Measurements from ENCODE around the gene VEPH1. TPM values are rescaled to one million over a fixed set of nuclear protein-coding genes. Genes with fewer than 3 reads are reported as not detected.
A peak's percentile ranks its signal among the peaks of the same experiment; 100 is the strongest.
"Not testable (repeated sequence)": the region's sequence is repeated elsewhere in the genome, so short reads cannot be mapped to it uniquely, and the experiment has no call there.

Gene VEPH1
- total RNA-seq, 1 experiment from 2014 or later = 27.3 TPM

DNA sequence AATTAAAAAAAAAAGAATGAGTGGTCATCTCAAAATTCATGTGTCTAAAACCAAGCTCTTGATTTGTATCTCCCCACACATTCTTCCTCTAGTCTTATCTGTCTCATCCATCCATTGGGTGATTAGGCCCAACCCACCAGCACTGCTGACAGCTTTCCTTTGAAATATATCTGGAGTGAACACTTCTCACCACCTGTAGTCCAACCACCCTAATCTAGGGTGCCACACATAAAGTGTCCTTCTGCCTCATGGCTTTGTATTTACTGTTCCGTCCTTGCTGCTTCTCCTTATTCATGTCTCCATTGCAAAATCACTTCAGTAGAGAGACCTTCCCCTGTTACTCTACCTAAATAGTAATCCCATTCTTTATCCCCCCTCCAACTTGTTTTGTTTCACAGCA, 149.0 kb downstream of the VEPH1 start:
- Histone ChIP-seq H3K9ac (ENCODE audit: low read length) (no peak overlapping the region), H3K9me2 (replicated peaks; ENCODE audit: low read length) (no peaks in the 10 kb centered on the region), H3K4me2 (ENCODE audit: low read length) (no peak overlapping the region), H3K36me3 (ENCODE audit: low read depth, low read length) (no peaks in the 10 kb centered on the region), H3K4me1 (ENCODE audit: insufficient read depth, low read length) (peaks cover 6% of the 10 kb centered on the region), H3K4me3 (ENCODE audit: low read length) (no peak overlapping the region), H3K9me3 (ENCODE audit: low read length) (no peaks in the 10 kb centered on the region), H3K27me3 (ENCODE audit: low read length) (no peaks in the 10 kb centered on the region), H3F3A (ENCODE audit: low read length, unreplicated experiment) (no peaks in the 10 kb centered on the region), H4K20me1 (ENCODE audit: low read length) (no peaks in the 10 kb centered on the region), H3K27ac (ENCODE audit: low read length) (no peak overlapping the region), H3K79me2 (ENCODE audit: low read length) (no peaks in the 10 kb centered on the region), H2AFZ (ENCODE audit: low read length) (no peak overlapping the region)
- ATAC-seq (no peak), DNase-seq (no peak)
- POLR2A ChIA-PET (ENCODE audit: unreplicated experiment) = interaction anchor here (0.6 kb wide), 1 partner anchor 9 kb away, joined by 4 read pairs; no protein-coding TSS in a partner anchor
- no TSS peak for BruUV-seq (replicated peaks)
- intact Hi-C loops (cut with micrococcal nuclease) = loop anchor here (5.0 kb wide), 3 partner anchors 82 to 152 kb away; partner anchors contain the start of gene PTX3
- TF ChIP-seq EZH2phosphoT487 (IDR thresholded peaks at IDR 0.05; ENCODE audit: borderline replicate concordance, low read length) (no peak), EZH2 (IDR thresholded peaks at IDR 0.05; ENCODE audit: low read length, unreplicated experiment) (no peak)
- TF ChIP-seq, protein P1, sequence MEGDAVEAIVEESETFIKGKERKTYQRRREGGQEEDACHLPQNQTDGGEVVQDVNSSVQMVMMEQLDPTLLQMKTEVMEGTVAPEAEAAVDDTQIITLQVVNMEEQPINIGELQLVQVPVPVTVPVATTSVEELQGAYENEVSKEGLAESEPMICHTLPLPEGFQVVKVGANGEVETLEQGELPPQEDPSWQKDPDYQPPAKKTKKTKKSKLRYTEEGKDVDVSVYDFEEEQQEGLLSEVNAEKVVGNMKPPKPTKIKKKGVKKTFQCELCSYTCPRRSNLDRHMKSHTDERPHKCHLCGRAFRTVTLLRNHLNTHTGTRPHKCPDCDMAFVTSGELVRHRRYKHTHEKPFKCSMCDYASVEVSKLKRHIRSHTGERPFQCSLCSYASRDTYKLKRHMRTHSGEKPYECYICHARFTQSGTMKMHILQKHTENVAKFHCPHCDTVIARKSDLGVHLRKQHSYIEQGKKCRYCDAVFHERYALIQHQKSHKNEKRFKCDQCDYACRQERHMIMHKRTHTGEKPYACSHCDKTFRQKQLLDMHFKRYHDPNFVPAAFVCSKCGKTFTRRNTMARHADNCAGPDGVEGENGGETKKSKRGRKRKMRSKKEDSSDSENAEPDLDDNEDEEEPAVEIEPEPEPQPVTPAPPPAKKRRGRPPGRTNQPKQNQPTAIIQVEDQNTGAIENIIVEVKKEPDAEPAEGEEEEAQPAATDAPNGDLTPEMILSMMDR (conservative IDR thresholded peaks at IDR 0.05; ENCODE audit: low read depth, low read length) = no peak
- CTCF ChIA-PET = no interaction called here

DNA sequence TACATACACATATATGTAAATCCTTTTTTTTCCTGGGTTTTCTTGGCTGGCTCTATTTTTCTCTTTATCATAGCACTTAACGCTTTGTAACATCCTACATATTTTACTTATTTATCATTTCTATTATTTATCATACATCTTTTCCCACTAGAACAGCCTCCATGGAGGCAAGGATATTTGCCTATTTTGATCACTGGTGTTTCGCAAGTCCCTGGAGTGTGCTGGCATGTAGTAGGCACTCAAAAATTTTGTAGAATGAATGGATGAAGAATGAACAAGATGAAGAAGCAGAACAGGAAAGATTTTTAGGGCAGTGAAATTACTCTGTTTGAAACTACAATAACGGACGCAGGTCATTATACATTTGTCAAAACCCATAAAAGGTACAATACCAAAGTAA, 149.6 kb downstream of the VEPH1 start:
- peaks cover under 1% of the 10 kb centered on the region; the same call in 1 of the 2 replicates for H3K4me1 ChIP-seq (ENCODE audit: insufficient read depth, low read length)
- no peaks in the 10 kb centered on the region for H4K20me1 ChIP-seq (ENCODE audit: low read length)
- H3K27me3 ChIP-seq (ENCODE audit: low read length) = no peaks in the 10 kb centered on the region
- no peak for TF ChIP-seq EZH2phosphoT487 (IDR thresholded peaks at IDR 0.05; ENCODE audit: borderline replicate concordance, low read length)
- H3K9me3 ChIP-seq (ENCODE audit: low read length) = no peaks in the 10 kb centered on the region
- intact Hi-C loops (cut with micrococcal nuclease) = loop anchor here (5.0 kb wide), 3 partner anchors 81 to 151 kb away; partner anchors contain the start of gene PTX3
- POLR2A ChIA-PET (ENCODE audit: unreplicated experiment) = interaction anchor here (0.6 kb wide), 1 partner anchor 10 kb away, joined by 4 read pairs; no protein-coding TSS in a partner anchor
- ATAC-seq = no peak
- CTCF ChIA-PET = no interaction called here
- BruUV-seq (replicated peaks) = no TSS peak
- H3K4me3 ChIP-seq (ENCODE audit: low read length) = no peak overlapping the region
- no peak overlapping the region for H2AFZ ChIP-seq (ENCODE audit: low read length)
- H3K9ac ChIP-seq (ENCODE audit: low read length) = no peak overlapping the region
- H3K9me2 ChIP-seq (replicated peaks; ENCODE audit: low read length) = no peaks in the 10 kb centered on the region
- DNase-seq = no peak
- no peaks in the 10 kb centered on the region for H3K36me3 ChIP-seq (ENCODE audit: low read depth, low read length)
- no peak overlapping the region for H3K27ac ChIP-seq (ENCODE audit: low read length)
- H3F3A ChIP-seq (ENCODE audit: low read length, unreplicated experiment) = no peaks in the 10 kb centered on the region
- no peak overlapping the region for H3K4me2 ChIP-seq (ENCODE audit: low read length)
- H3K79me2 ChIP-seq (ENCODE audit: low read length) = no peaks in the 10 kb centered on the region

DNA sequence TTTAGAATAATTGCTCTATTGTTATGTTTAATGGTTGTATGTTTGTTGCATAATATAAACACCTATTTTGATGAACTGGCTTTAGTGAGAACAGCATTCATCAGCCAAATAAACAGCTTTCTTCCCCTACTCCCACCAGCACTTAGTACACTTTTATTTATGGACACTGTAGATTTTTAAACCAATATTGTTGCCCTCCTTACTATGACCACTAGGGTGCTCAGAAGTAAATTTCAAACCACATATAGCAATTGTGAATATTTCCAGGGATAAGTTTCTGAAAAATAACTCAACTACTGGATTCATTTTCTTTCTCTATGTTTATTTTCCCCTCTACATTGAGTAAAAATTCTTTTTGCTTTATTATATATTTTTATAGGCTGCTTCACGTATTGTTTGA, 151.2 kb downstream of the VEPH1 start:
- Histone ChIP-seq H3K79me2 (ENCODE audit: low read length) (no peaks in the 10 kb centered on the region), H2AFZ (ENCODE audit: low read length) (no peak overlapping the region), H3K4me1 (ENCODE audit: insufficient read depth, low read length) (no peaks in the 10 kb centered on the region), H3K36me3 (ENCODE audit: low read depth, low read length) (no peaks in the 10 kb centered on the region), H3F3A (ENCODE audit: low read length, unreplicated experiment) (no peaks in the 10 kb centered on the region), H3K9me3 (ENCODE audit: low read length) (no peaks in the 10 kb centered on the region), H3K27me3 (ENCODE audit: low read length) (no peaks in the 10 kb centered on the region), H3K27ac (ENCODE audit: low read length) (no peak overlapping the region), H4K20me1 (ENCODE audit: low read length) (no peaks in the 10 kb centered on the region), H3K4me2 (ENCODE audit: low read length) (no peak overlapping the region), H3K4me3 (ENCODE audit: low read length) (no peak overlapping the region), H3K9ac (ENCODE audit: low read length) (no peak overlapping the region), H3K9me2 (replicated peaks; ENCODE audit: low read length) (no peaks in the 10 kb centered on the region)
- TF ChIP-seq, protein P1 (conservative IDR thresholded peaks at IDR 0.05; ENCODE audit: low read depth, low read length) = peak; percentile 64
- no peak for TF ChIP-seq EZH2phosphoT487 (IDR thresholded peaks at IDR 0.05; ENCODE audit: borderline replicate concordance, low read length)
- TF ChIP-seq EZH2 (IDR thresholded peaks at IDR 0.05; ENCODE audit: low read length, unreplicated experiment) = no peak
- POLR2A ChIA-PET (ENCODE audit: unreplicated experiment) = no interaction called here
- intact Hi-C loops (cut with micrococcal nuclease) = loop anchor here (5.0 kb wide), 3 partner anchors 80 to 150 kb away; partner anchors contain the start of gene PTX3
- CTCF ChIA-PET = no interaction called here
- DNase-seq (peak; percentile 30), ATAC-seq (peak; percentile 38; the same call in 1 of the 2 replicates)
- no TSS peak for BruUV-seq (replicated peaks)

DNA sequence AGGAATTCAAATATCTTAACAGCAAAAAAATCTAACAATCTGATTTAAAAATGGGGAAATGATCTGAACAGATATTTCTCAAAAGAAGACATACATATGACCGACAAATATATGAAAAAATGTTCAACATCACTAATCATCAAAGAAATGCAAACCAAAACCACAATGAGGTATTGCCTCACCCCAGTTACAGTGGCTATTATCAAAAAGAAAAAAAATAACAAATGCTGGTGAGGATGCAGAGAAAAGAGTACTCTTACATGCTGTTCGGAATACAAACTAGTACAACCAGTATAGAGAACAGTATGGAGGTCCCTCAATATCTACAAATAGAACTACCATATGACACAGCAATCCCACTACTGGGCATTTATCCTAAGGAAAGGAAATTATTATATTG, 152.6 kb downstream of the VEPH1 start:
- H3K4me2 ChIP-seq (ENCODE audit: low read length); BruUV-seq (replicated peaks); H4K20me1 ChIP-seq (ENCODE audit: low read length); H3K79me2 ChIP-seq (ENCODE audit: low read length); CTCF ChIA-PET; H3K9me3 ChIP-seq (ENCODE audit: low read length); ATAC-seq; H2AFZ ChIP-seq (ENCODE audit: low read length); H3K4me1 ChIP-seq (ENCODE audit: insufficient read depth, low read length); H3K36me3 ChIP-seq (ENCODE audit: low read depth, low read length); H3K4me3 ChIP-seq (ENCODE audit: low read length); H3F3A ChIP-seq (ENCODE audit: low read length, unreplicated experiment); H3K27ac ChIP-seq (ENCODE audit: low read length); H3K9me2 ChIP-seq (replicated peaks; ENCODE audit: low read length); POLR2A ChIA-PET (ENCODE audit: unreplicated experiment); H3K27me3 ChIP-seq (ENCODE audit: low read length); DNase-seq; H3K9ac ChIP-seq (ENCODE audit: low read length): not testable (repeated sequence)
- intact Hi-C loops (cut with micrococcal nuclease) = loop anchor here (5.0 kb wide), 3 partner anchors 78 to 148 kb away; partner anchors contain the start of gene PTX3

DNA sequence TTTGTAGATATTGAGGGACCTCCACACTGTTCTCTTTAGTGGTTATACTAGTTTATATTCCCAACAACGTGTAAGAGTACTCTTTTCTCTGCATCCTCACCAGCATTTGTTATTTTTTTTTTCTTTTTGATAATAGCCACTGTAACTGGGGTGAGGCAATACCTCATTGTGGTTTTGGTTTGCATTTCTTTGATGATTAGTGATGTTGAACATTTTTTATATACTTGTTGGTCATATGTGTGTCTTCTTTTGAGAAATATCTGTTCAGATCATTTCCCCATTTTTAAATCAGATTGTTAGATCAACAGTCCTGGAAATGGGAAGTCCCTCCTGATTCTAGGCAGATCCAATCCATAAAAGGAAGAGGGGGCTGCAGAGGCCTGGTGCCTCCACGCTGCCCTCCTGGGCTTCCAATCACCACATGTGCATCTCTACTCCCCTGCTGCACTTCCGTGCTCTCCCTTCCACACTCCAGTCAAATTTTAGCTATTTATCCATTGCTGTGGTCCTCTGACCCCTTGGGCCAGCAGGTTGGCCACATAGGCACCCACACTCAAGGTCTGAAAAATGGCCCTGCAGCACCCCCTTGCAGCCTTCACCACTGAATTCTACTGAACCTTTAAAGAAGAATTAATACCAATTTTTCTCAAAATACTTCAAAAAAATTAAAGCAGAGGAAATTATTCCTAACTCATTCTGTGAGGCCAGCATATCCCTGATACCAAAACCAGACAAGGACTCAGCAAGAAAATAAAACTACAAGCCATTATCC, 154.7 kb downstream of the VEPH1 start:
- H3K4me2 ChIP-seq (ENCODE audit: low read length); H3K4me3 ChIP-seq (ENCODE audit: low read length); H3K9ac ChIP-seq (ENCODE audit: low read length); H2AFZ ChIP-seq (ENCODE audit: low read length); ATAC-seq; H3K27me3 ChIP-seq (ENCODE audit: low read length); H3K9me2 ChIP-seq (replicated peaks; ENCODE audit: low read length); intact Hi-C loops (cut with micrococcal nuclease); H3K79me2 ChIP-seq (ENCODE audit: low read length); H3F3A ChIP-seq (ENCODE audit: low read length, unreplicated experiment); DNase-seq; POLR2A ChIA-PET (ENCODE audit: unreplicated experiment); H3K27ac ChIP-seq (ENCODE audit: low read length); CTCF ChIA-PET; H3K36me3 ChIP-seq (ENCODE audit: low read depth, low read length); H3K4me1 ChIP-seq (ENCODE audit: insufficient read depth, low read length); BruUV-seq (replicated peaks); H3K9me3 ChIP-seq (ENCODE audit: low read length); H4K20me1 ChIP-seq (ENCODE audit: low read length): not testable (repeated sequence)

Data from PC-3 (cell line).